Karpas-422 (cell line): Measurements from ENCODE around the gene NCOA3. TPM values are rescaled to one million over a fixed set of nuclear protein-coding genes. Genes with fewer than 3 reads are reported as not detected.

Source experiments
- DNase-seq: peaks from one replicate; pipeline ENCODE4 v3.0.0-alpha.2; 2015
- H2AFZ ChIP-seq: fragments of 200-600 bp; sonication (generic); 2 replicates; pipeline ENCODE4 v1.6.1; 2014; ENCODE audit warnings: antibody characterized with exemption, low read length, mixed read lengths
- H3K27ac ChIP-seq: fragments of 200-600 bp; sonication (generic); 2 replicates; pipeline ENCODE4 v1.5.1; 2014; ENCODE audit warnings: mild to moderate bottlenecking, low read length, moderate library complexity
- H3K27me3 ChIP-seq: fragments of 200-600 bp; sonication (generic); 2 replicates; pipeline ENCODE4 v1.6.1; 2014; ENCODE audit warnings: low read length, mixed read lengths
- H3K36me3 ChIP-seq: fragments of 200-600 bp; sonication (generic); 2 replicates; pipeline ENCODE4 v1.6.1; 2014; ENCODE audit warnings: low read length, mixed read lengths; ENCODE audit not compliant: insufficient read depth
- H3K4me1 ChIP-seq: fragments of 200-600 bp; sonication (generic); 2 replicates; pipeline ENCODE4 v1.6.1; 2014; ENCODE audit warnings: mild to moderate bottlenecking, low read length, mixed read lengths
- H3K4me2 ChIP-seq: fragments of 200-600 bp; sonication (generic); 2 replicates; pipeline ENCODE4 v1.6.1; 2014; ENCODE audit warnings: low read length, low read depth, mild to moderate bottlenecking; ENCODE audit not compliant: poor library complexity, severe bottlenecking
- H3K4me3 ChIP-seq: fragments of 200-600 bp; sonication (generic); 2 replicates; pipeline ENCODE4 v1.5.1; 2014; ENCODE audit warnings: mild to moderate bottlenecking, antibody characterized with exemption, low read length, mixed read lengths
- H3K79me2 ChIP-seq: fragments of 200-600 bp; sonication (generic); 2 replicates; pipeline ENCODE4 v1.6.1; 2014; ENCODE audit warnings: mild to moderate bottlenecking, low read length, mixed read lengths
- H3K9ac ChIP-seq: fragments of 200-600 bp; sonication (generic); 2 replicates; pipeline ENCODE4 v1.6.0; 2014; ENCODE audit warnings: low read length
- H3K9me2 ChIP-seq: fragments of 200-600 bp; sonication (generic), shearing (Covaris generic); replicated peaks from 2 replicates; pipeline ENCODE4 v1.6.0; 2014; ENCODE audit warnings: mild to moderate bottlenecking, low read length, moderate library complexity; ENCODE audit not compliant: insufficient read depth
- H3K9me3 ChIP-seq: fragments of 300-700, 200-600 bp; sonication (generic); 2 replicates; pipeline ENCODE4 v1.6.1; 2014; ENCODE audit warnings: low read length, mixed read lengths
- H4K20me1 ChIP-seq: fragments of 200-600 bp; sonication (generic); 2 replicates; pipeline ENCODE4 v1.6.1; 2014; ENCODE audit warnings: mild to moderate bottlenecking, antibody characterized with exemption, low read length, low read depth; ENCODE audit not compliant: insufficient read depth
- total RNA-seq: library from RNA; depleted of rRNA; stranded (reverse); fragments of >200 nt; shearing (Covaris generic); gene quantifications from 2 replicates; pipeline ENCODE4 v1.2.3, GENCODE V29; 2014; ENCODE audit warnings: low replicate concordance

The NCOA3 gene
- total RNA-seq, 1 experiment from 2014 or later: 90.0 TPM

- H3K79me2 ChIP-seq: no peaks in the 10 kb centered on the region
- no peak overlapping the region for H3K27ac ChIP-seq
- H2AFZ ChIP-seq: no peak overlapping the region
- no peak overlapping the region for H3K9ac ChIP-seq
- H3K4me3 ChIP-seq: no peak overlapping the region
- no peaks in the 10 kb centered on the region for H3K4me1 ChIP-seq
- DNase-seq: no peak
- no peak overlapping the region for H3K4me2 ChIP-seq
- no peaks in the 10 kb centered on the region for H3K27me3 ChIP-seq
- no peaks in the 10 kb centered on the region for H3K9me3 ChIP-seq
- H3K36me3 ChIP-seq: no peaks in the 10 kb centered on the region
- no peaks in the 10 kb centered on the region for H3K9me2 ChIP-seq
- H4K20me1 ChIP-seq: no peaks in the 10 kb centered on the region
Observed at GRCh38 chr20:47684306-47685080, 182.8 kb downstream of the NCOA3 start.

- no peaks in the 10 kb centered on the region for H4K20me1 ChIP-seq
- DNase-seq: no peak
Observed at GRCh38 chr20:47686545-47686944, 184.9 kb downstream of the NCOA3 start.

GRCh38 chr20:47687095-47687987, 185.7 kb downstream of the NCOA3 start:
- no peak overlapping the region for H3K4me2 ChIP-seq
- no peaks in the 10 kb centered on the region for H3K9me2 ChIP-seq
- no peak overlapping the region for H3K27ac ChIP-seq
- H3K9me3 ChIP-seq: no peaks in the 10 kb centered on the region
- no peak for DNase-seq
- no peaks in the 10 kb centered on the region for H3K79me2 ChIP-seq
- no peak overlapping the region for H3K9ac ChIP-seq
- H4K20me1 ChIP-seq: no peaks in the 10 kb centered on the region
- H3K4me1 ChIP-seq: no peaks in the 10 kb centered on the region
- H2AFZ ChIP-seq: no peak overlapping the region
- no peak overlapping the region for H3K4me3 ChIP-seq
- no peaks in the 10 kb centered on the region for H3K27me3 ChIP-seq
- no peaks in the 10 kb centered on the region for H3K36me3 ChIP-seq

More at GRCh38 chr20:47686545-47686944, 184.9 kb downstream of the NCOA3 start:
- Histone ChIP-seq H3K9ac (no peak overlapping the region), H3K9me2 (no peaks in the 10 kb centered on the region), H3K4me3 (no peak overlapping the region), H3K27me3 (no peaks in the 10 kb centered on the region), H3K4me1 (no peaks in the 10 kb centered on the region), H2AFZ (no peak overlapping the region), H3K36me3 (no peaks in the 10 kb centered on the region), H3K4me2 (no peak overlapping the region), H3K79me2 (no peaks in the 10 kb centered on the region), H3K27ac (no peak overlapping the region), H3K9me3 (no peaks in the 10 kb centered on the region)

GRCh38 chr20:47688385-47689381, 187.0 kb downstream of the NCOA3 start:
- Histone ChIP-seq H3K27ac (no peak overlapping the region), H3K9ac (no peak overlapping the region), H3K4me3 (no peak overlapping the region), H3K4me2 (no peak overlapping the region), H3K9me2 (no peaks in the 10 kb centered on the region), H4K20me1 (no peaks in the 10 kb centered on the region), H3K4me1 (no peaks in the 10 kb centered on the region), H3K79me2 (no peaks in the 10 kb centered on the region), H3K36me3 (no peaks in the 10 kb centered on the region), H2AFZ (no peak overlapping the region), H3K27me3 (no peaks in the 10 kb centered on the region), H3K9me3 (no peaks in the 10 kb centered on the region)
- DNase-seq: no peak

GRCh38 chr20:47689731-47690130, 188.0 kb downstream of the NCOA3 start:
- H3K4me1 ChIP-seq: no peaks in the 10 kb centered on the region

GRCh38 chr20:47691625-47692024, 189.9 kb downstream of the NCOA3 start:
- no peaks in the 10 kb centered on the region for H3K9me3 ChIP-seq
- no peak for DNase-seq
- no peaks in the 10 kb centered on the region for H3K9me2 ChIP-seq
- no peaks in the 10 kb centered on the region for H3K27me3 ChIP-seq
- no peak overlapping the region for H3K4me3 ChIP-seq
- H4K20me1 ChIP-seq: no peaks in the 10 kb centered on the region
- no peaks in the 10 kb centered on the region for H3K79me2 ChIP-seq
- H3K9ac ChIP-seq: no peak overlapping the region
- H2AFZ ChIP-seq: no peak overlapping the region
- H3K27ac ChIP-seq: no peak overlapping the region
- H3K36me3 ChIP-seq: no peaks in the 10 kb centered on the region
- H3K4me1 ChIP-seq: no peaks in the 10 kb centered on the region
- no peak overlapping the region for H3K4me2 ChIP-seq

More at GRCh38 chr20:47689731-47690130, 188.0 kb downstream of the NCOA3 start:
- no peak for DNase-seq
- Histone ChIP-seq H3K27me3 (no peaks in the 10 kb centered on the region), H3K79me2 (no peaks in the 10 kb centered on the region), H3K36me3 (no peaks in the 10 kb centered on the region), H3K4me2 (no peak overlapping the region), H3K9me2 (no peaks in the 10 kb centered on the region), H3K4me3 (no peak overlapping the region), H3K9ac (no peak overlapping the region), H3K9me3 (no peaks in the 10 kb centered on the region), H4K20me1 (no peaks in the 10 kb centered on the region), H3K27ac (no peak overlapping the region), H2AFZ (no peak overlapping the region)

- H4K20me1 ChIP-seq: no peaks in the 10 kb centered on the region
- H3K4me2 ChIP-seq: no peak overlapping the region
- H3K27me3 ChIP-seq: no peaks in the 10 kb centered on the region
- no peaks in the 10 kb centered on the region for H3K36me3 ChIP-seq
- no peak overlapping the region for H3K27ac ChIP-seq
- H3K9ac ChIP-seq: no peak overlapping the region
- no peak overlapping the region for H2AFZ ChIP-seq
- no peaks in the 10 kb centered on the region for H3K79me2 ChIP-seq
- no peak overlapping the region for H3K4me3 ChIP-seq
- no peaks in the 10 kb centered on the region for H3K4me1 ChIP-seq
- H3K9me2 ChIP-seq: no peaks in the 10 kb centered on the region
- no peak for DNase-seq
- no peaks in the 10 kb centered on the region for H3K9me3 ChIP-seq
Observed at GRCh38 chr20:47694021-47694818, 192.5 kb downstream of the NCOA3 start.
